Upper lobe of left lung (tissue), 4 donors: ENCODE results near the gene WFDC10A.
"Not testable (repeated sequence)": the region's sequence is repeated elsewhere in the genome, so short reads cannot be mapped to it uniquely, and the experiment has no call there.

ENCODE experiments used
- CTCF ChIP-seq, 6 experiments: fragments of 450-650 bp in 4 of 6; fragments of 200-600 bp in 2 of 6; sonication (generic) in 2 of 6; IDR thresholded peaks; one replicate each; pipeline ENCODE4 v1.5.1; 2016 to 2019; ENCODE audit warnings: antibody characterized with exemption in 6 of 6
- POLR2A ChIP-seq, 4 donors: fragments of 450-650 bp; IDR thresholded peaks; one replicate each; pipeline ENCODE4 v1.5.1; 2016 to 2017; ENCODE audit warnings: antibody characterized with exemption in 4 of 4, mild to moderate bottlenecking in 2 of 4
- POLR2AphosphoS5 ChIP-seq, 2 donors: sonication (generic); formaldehyde crosslinking; IDR thresholded peaks; one replicate each; pipeline ENCODE4 v1.5.1; 2017; ENCODE audit warnings: antibody characterized with exemption in 2 of 2

DNA sequence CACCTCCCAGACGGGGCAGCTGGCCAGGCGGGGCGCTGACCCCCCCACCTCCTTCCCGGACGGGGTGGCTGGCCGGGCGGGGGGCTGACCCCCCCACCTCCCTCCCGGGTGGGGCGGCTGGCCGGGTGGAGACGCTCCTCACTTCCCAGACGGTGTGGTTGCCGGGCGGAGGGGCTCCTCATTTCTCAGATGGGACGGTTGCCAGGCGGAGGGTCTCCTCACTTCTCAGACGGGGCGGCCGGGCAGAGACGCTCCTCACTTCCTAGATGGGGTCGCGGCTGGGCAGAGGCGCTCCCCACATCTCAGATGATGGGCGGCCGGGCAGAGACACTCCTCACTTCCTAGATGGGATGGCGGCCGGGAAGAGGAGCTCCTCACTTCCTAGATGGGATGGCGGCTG is 16.3 kb downstream of the WFDC10A start:
- TF ChIP-seq CTCF, POLR2AphosphoS5, POLR2A (IDR thresholded peaks at IDR 0.05): not testable (repeated sequence)
